Osteoblast (primary cell): ENCODE results near the gene CLSTN2. TPM values are rescaled to one million over a fixed set of nuclear protein-coding genes. Genes with fewer than 3 reads are reported as not detected.

ENCODE experiments used
- DNase-seq: peaks from one replicate; pipeline ENCODE4 v3.0.0; 2011; ENCODE audit warnings: low spot score, mixed read lengths; ENCODE audit not compliant: insufficient read length; ENCODE audit errors: missing footprints
- H2AFZ ChIP-seq: 2 replicates; pipeline ENCODE4 v1.6.0; 2011; ENCODE audit warnings: mild to moderate bottlenecking, low read length
- H3K27ac ChIP-seq: 2 replicates; pipeline ENCODE4 v1.5.1; 2011; ENCODE audit warnings: mild to moderate bottlenecking, low read depth, low read length, moderate library complexity
- H3K27me3 ChIP-seq: 2 replicates; pipeline ENCODE4 v1.6.0; 2012; ENCODE audit warnings: mild to moderate bottlenecking, control low read depth, inconsistent platforms, low read length, moderate library complexity; ENCODE audit not compliant: insufficient read depth
- H3K36me3 ChIP-seq: 2 replicates; pipeline ENCODE4 v1.5.1; 2011; ENCODE audit warnings: mild to moderate bottlenecking, low read length, control low read depth, moderate library complexity; ENCODE audit not compliant: insufficient read depth
- H3K4me1 ChIP-seq: 2 replicates; pipeline ENCODE4 v1.5.1; 2011; ENCODE audit warnings: mild to moderate bottlenecking, low read length, control low read depth, moderate library complexity; ENCODE audit not compliant: insufficient read depth
- H3K4me2 ChIP-seq: 2 replicates; pipeline ENCODE4 v1.6.0; 2011; ENCODE audit warnings: mild to moderate bottlenecking, low read length; ENCODE audit not compliant: insufficient read depth
- H3K4me3 ChIP-seq: fragments of 200-600 bp; sonication (generic); 3 replicates; pipeline ENCODE4 v1.5.1; 2012; ENCODE audit warnings: mild to moderate bottlenecking, low read length, inconsistent platforms; ENCODE audit not compliant: insufficient read depth
- H3K79me2 ChIP-seq: 2 replicates; pipeline ENCODE4 v1.6.0; 2012; ENCODE audit warnings: mild to moderate bottlenecking, low read length, control low read depth, inconsistent platforms; ENCODE audit not compliant: insufficient read depth
- H3K9me3 ChIP-seq: 2 replicates; pipeline ENCODE4 v1.5.1; 2011; ENCODE audit warnings: low read depth, low read length, control low read depth
- H4K20me1 ChIP-seq: 2 replicates; pipeline ENCODE4 v1.6.0; 2012; ENCODE audit warnings: mild to moderate bottlenecking, low read length, control low read depth; ENCODE audit not compliant: insufficient read depth
- CTCF ChIP-seq: IDR thresholded peaks from 2 replicates; pipeline ENCODE4 v1.5.1; 2011; ENCODE audit warnings: mild to moderate bottlenecking, low read depth, low read length, moderate library complexity; ENCODE audit errors: extremely low read depth
- total RNA-seq: library from RNA; depleted of rRNA; stranded (reverse); fragments of >200 nt; gene quantifications from 2 replicates; pipeline ENCODE4 v1.2.3, GENCODE V29; 2012

Gene CLSTN2
- total RNA-seq, 1 donor, result under 0.01 TPM

GRCh38 chr3:140268610-140269009, 333.6 kb downstream of the CLSTN2 start:
- no peaks in the 10 kb centered on the region for H3K4me1 ChIP-seq
- no peaks in the 10 kb centered on the region for H3K9me3 ChIP-seq
- H3K36me3 ChIP-seq, result no peaks in the 10 kb centered on the region
- no peaks in the 10 kb centered on the region for H4K20me1 ChIP-seq
- H3K27me3 ChIP-seq, result peaks cover 4% of the 10 kb centered on the region
- no peak overlapping the region for H3K4me3 ChIP-seq
- TF ChIP-seq CTCF, result no peak
- H3K4me2 ChIP-seq, result no peak overlapping the region
- DNase-seq, result no peak
- H3K27ac ChIP-seq, result no peak overlapping the region
- no peak overlapping the region for H2AFZ ChIP-seq
- no peaks in the 10 kb centered on the region for H3K79me2 ChIP-seq

- Histone ChIP-seq H3K9me3 (no peaks in the 10 kb centered on the region), H3K4me3 (no peak overlapping the region), H3K79me2 (no peaks in the 10 kb centered on the region), H3K4me2 (no peak overlapping the region), H3K27me3 (peaks cover 4% of the 10 kb centered on the region), H3K36me3 (no peaks in the 10 kb centered on the region), H2AFZ (no peak overlapping the region), H3K27ac (no peak overlapping the region), H4K20me1 (no peaks in the 10 kb centered on the region), H3K4me1 (peaks cover 4% of the 10 kb centered on the region)
- no peak for DNase-seq
- TF ChIP-seq CTCF, result no peak
These were observed 335.3 kb downstream of the CLSTN2 start for GRCh38 chr3:140270329-140270728.

GRCh38 chr3:140273542-140274195, 338.7 kb downstream of the CLSTN2 start:
- Histone ChIP-seq H2AFZ (no peak overlapping the region), H3K36me3 (no peaks in the 10 kb centered on the region), H3K4me3 (no peak overlapping the region), H3K27ac (no peak overlapping the region), H4K20me1 (no peaks in the 10 kb centered on the region), H3K79me2 (no peaks in the 10 kb centered on the region), H3K9me3 (no peaks in the 10 kb centered on the region), H3K4me2 (no peak overlapping the region), H3K27me3 (no peaks in the 10 kb centered on the region), H3K4me1 (peaks cover 4% of the 10 kb centered on the region)
- no peak for TF ChIP-seq CTCF
- DNase-seq, result no peak

GRCh38 chr3:140274429-140274828, 339.4 kb downstream of the CLSTN2 start:
- Histone ChIP-seq H3K27ac (no peak overlapping the region), H3K4me1 (peaks cover 4% of the 10 kb centered on the region)
- TF ChIP-seq CTCF, result no peak

More at GRCh38 chr3:140274429-140274828, 339.4 kb downstream of the CLSTN2 start:
- DNase-seq, result no peak
- Histone ChIP-seq H3K4me3 (no peak overlapping the region), H3K9me3 (no peaks in the 10 kb centered on the region), H3K79me2 (no peaks in the 10 kb centered on the region), H3K27me3 (peaks cover under 1% of the 10 kb centered on the region), H4K20me1 (no peaks in the 10 kb centered on the region), H3K36me3 (no peaks in the 10 kb centered on the region), H2AFZ (no peak overlapping the region), H3K4me2 (no peak overlapping the region)
